Colonic mucosa (tissue), 4 donors: Measurements from ENCODE around the gene PKD2L2. TPM values are rescaled to one million over a fixed set of nuclear protein-coding genes. Genes with fewer than 3 reads are reported as not detected.
"Not testable (repeated sequence)": the region's sequence is repeated elsewhere in the genome, so short reads cannot be mapped to it uniquely, and the experiment has no call there.

ENCODE experiments used
- DNase-seq: peaks from one replicate; pipeline ENCODE4 v3.0.0-alpha.2; 2020
- H3K27ac ChIP-seq: fragments of 200-600 bp; one replicate; pipeline ENCODE4 v1.8.0; 2021
- H3K27me3 ChIP-seq: fragments of 200-600 bp; one replicate; pipeline ENCODE4 v1.8.0; 2021
- H3K36me3 ChIP-seq: fragments of 200-600 bp; one replicate; pipeline ENCODE4 v1.8.0; 2021
- H3K4me1 ChIP-seq: fragments of 200-600 bp; one replicate; pipeline ENCODE4 v1.8.0; 2021; ENCODE audit warnings: mild to moderate bottlenecking
- H3K4me3 ChIP-seq: fragments of 200-600 bp; one replicate; pipeline ENCODE4 v1.8.0; 2021
- H3K9ac ChIP-seq, 2 donors: one replicate each; pipeline ENCODE4 v1.7.0; 2013; ENCODE audit warnings: control low read depth in 2 of 2, low read depth in 2 of 2, low read length in 2 of 2
- H3K9me3 ChIP-seq: fragments of 200-600 bp; one replicate; pipeline ENCODE4 v1.8.0; 2021
- intact Hi-C: fragments of 100-400 bp; cut with DNase I; formaldehyde crosslinking; loops from one replicate; pipeline ENCODE4 v1.14.1; 2022
- total RNA-seq, 2 donors: library from RNA; stranded (reverse); fragmentation: NEBNext Ultra II Directional in 1 of 2; extraction: Animal tissue kit (Norgen Biotek cat#: 25700) in 1 of 2; gene quantifications; one replicate each; pipeline ENCODE4 v1.2.1, GENCODE V29; 2021
- TF ChIP-seq, protein P1 (sequence below): fragments of 200-600 bp; IDR thresholded peaks from one replicate; pipeline ENCODE4 v1.8.0; 2022; ENCODE audit warnings: antibody characterized with exemption, mild to moderate bottlenecking
- donor health status: healthy.
- donor health status: DM: no; HTN: no; CAD: no.
- donor health status: DM: no; HTN: no; CAD: no.

Gene PKD2L2
- total RNA-seq, 2 donors from 2014 or later = not detected

DNA sequence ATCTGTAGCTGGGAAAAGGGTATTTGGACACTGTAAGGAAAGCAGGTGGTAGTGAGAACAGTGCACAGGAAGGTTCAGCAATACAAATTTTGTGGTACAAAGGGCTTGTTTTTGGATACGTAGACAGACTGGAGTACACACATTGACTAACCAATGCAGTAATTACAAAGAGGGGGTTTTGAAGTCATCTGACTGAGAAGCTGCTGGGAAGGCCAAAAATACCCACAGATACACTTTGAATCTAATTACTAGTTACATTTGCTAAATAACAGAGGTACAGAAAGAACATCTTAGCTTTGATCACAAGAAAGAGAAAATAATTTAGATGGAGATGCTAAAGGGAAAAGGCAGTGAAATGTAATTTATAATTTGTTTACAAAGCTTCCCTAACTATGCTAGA, 45.9 kb downstream of the PKD2L2 start:
- intact Hi-C loops = no loop called here
- H3K4me1 ChIP-seq = no peaks in the 10 kb centered on the region
- no peaks in the 10 kb centered on the region for H3K9me3 ChIP-seq
- no peak overlapping the region for H3K27ac ChIP-seq
- DNase-seq = no peak
- no peaks in the 10 kb centered on the region for H3K27me3 ChIP-seq
- H3K36me3 ChIP-seq = peaks cover 8% of the 10 kb centered on the region
- TF ChIP-seq, protein P1, sequence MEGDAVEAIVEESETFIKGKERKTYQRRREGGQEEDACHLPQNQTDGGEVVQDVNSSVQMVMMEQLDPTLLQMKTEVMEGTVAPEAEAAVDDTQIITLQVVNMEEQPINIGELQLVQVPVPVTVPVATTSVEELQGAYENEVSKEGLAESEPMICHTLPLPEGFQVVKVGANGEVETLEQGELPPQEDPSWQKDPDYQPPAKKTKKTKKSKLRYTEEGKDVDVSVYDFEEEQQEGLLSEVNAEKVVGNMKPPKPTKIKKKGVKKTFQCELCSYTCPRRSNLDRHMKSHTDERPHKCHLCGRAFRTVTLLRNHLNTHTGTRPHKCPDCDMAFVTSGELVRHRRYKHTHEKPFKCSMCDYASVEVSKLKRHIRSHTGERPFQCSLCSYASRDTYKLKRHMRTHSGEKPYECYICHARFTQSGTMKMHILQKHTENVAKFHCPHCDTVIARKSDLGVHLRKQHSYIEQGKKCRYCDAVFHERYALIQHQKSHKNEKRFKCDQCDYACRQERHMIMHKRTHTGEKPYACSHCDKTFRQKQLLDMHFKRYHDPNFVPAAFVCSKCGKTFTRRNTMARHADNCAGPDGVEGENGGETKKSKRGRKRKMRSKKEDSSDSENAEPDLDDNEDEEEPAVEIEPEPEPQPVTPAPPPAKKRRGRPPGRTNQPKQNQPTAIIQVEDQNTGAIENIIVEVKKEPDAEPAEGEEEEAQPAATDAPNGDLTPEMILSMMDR = no peak
- no peak overlapping the region for H3K4me3 ChIP-seq
- H3K9ac ChIP-seq = no peak overlapping the region

DNA sequence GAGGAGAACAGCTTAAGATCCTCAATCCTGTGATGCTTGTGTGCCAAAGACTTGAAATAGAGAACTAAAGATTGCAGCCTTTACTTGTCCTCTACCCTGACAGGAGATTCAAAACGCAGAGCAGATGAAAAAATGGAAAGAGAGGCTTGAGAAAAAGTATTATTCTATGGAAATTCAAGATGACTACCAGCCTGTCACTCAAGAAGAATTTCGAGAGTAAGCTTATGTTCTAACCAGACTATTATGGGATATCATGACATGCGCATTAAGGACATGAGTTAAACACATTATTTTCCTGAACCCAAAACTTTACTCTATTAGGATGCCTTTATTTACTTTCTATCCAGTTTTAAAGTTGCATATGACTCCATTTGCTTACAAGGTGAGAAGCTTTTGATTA, 46.4 kb downstream of the PKD2L2 start:
- intact Hi-C loops = no loop called here
- no peak for DNase-seq
- TF ChIP-seq, protein P1 = no peak
- Histone ChIP-seq H3K4me1 (no peaks in the 10 kb centered on the region), H3K27me3 (no peaks in the 10 kb centered on the region), H3K36me3 (peaks cover 8% of the 10 kb centered on the region), H3K9ac (no peak overlapping the region), H3K4me3 (no peak overlapping the region), H3K9me3 (no peaks in the 10 kb centered on the region), H3K27ac (no peak overlapping the region)

DNA sequence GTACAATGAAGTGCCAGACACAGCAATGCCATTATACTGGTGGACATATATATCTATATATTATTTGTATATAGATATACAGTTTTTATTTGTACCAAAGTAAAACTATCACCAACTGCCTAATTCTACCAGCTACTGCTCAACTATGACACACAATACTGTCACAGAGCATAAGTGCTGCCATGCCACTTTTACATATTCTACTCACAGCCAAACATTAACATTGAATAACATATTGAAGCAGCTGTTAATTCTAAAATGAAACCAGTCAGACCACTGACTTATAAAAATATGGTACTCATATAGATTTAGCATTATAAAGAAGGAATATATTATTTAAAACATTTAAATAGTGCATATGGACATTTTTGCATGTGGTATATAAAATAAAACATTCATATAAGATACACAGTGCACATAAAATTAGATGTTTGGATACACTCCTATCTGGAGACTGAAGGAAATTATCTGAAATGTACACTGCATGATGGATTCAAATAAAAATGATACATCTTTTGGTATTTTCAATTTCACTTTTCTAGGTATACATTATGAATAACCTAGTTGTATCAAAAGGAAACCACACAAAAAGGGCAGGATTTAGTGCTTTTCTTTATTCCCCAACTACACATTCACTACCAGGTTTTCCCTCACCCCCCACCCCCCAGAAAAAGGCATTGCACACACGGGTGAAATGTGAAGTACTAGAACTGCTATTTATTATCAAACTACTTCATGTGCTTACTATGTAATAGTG, 48.9 kb downstream of the PKD2L2 start:
- Histone ChIP-seq H3K36me3 (peaks cover 19% of the 10 kb centered on the region), H3K27ac (no peak overlapping the region), H3K4me3 (no peak overlapping the region), H3K9ac (no peak overlapping the region), H3K27me3 (no peaks in the 10 kb centered on the region), H3K9me3 (no peaks in the 10 kb centered on the region), H3K4me1 (no peaks in the 10 kb centered on the region)
- DNase-seq = no peak
- intact Hi-C loops = no loop called here
- TF ChIP-seq, protein P1 = no peak

DNA sequence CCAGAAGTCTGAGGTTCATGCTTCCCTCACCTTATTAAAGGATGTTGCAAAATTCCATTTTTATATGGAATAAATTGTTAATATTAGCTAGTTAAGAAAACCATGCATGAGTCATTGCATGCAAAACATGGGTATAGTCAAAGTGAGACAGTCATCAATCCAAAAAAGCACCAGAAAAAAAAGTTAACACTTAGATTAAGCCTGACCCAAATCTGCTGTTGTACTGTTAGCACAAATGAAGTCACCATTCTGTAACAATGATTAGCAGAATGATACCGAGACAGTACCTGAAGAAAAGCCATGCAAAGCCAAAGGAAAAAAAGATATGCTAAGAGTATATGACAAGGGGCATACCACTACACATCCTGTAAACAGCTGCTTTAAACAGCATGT, 49.5 kb downstream of the PKD2L2 start:
- no peak for DNase-seq
- intact Hi-C loops = no loop called here
- H3K27ac ChIP-seq = no peak overlapping the region
- TF ChIP-seq, protein P1 = no peak
- H3K4me1 ChIP-seq = no peaks in the 10 kb centered on the region
- H3K27me3 ChIP-seq = no peaks in the 10 kb centered on the region
- H3K4me3 ChIP-seq = no peak overlapping the region
- H3K36me3 ChIP-seq = peaks cover 19% of the 10 kb centered on the region
- H3K9ac ChIP-seq = no peak overlapping the region
- no peaks in the 10 kb centered on the region for H3K9me3 ChIP-seq

DNA sequence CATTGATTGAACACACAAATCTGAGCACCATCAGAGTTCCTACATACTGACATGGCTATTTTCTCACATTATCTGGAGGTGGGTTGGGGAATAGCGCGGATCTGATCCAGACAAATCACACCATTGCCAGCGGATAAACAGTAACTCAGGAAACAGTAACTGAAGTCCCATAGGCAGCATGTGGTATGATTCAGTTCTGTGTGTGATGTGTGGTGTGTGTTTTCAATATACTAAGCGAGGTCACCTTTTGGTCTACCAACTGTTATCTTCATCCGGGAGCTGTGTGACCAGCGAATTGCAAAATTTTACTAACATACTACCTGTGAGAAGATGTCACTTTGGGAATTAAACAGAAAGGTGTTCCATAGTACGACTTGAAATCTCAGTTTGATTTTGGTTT, 50.1 kb downstream of the PKD2L2 start:
- H3K4me1 ChIP-seq = no peaks in the 10 kb centered on the region

DNA sequence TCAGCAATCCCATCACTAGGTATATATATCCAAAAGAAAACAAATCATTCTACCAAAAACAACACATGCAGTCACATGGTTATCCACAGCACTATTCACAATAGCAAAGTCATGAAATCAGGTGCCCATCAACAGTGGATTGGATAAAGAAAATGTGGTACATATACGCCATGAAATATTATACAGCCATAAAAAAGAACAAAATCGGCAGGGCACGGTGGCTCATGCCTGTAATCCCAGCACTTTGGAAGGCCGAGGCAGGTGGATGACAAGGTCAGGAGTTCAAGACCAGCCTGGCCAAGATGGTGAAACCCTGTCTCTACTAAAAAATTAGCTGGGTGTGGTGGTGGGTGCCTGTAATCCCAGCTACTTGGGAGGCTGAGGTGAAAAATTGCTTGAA, 55.0 kb downstream of the PKD2L2 start:
- H3K27ac ChIP-seq, H3K9ac ChIP-seq, H3K9me3 ChIP-seq, H3K4me3 ChIP-seq, H3K27me3 ChIP-seq, intact Hi-C loops, H3K4me1 ChIP-seq, DNase-seq: not testable (repeated sequence)
- H3K36me3 ChIP-seq = peaks cover 26% of the 10 kb centered on the region

More for the DNA sequence above, 50.1 kb downstream of the PKD2L2 start:
- no peaks in the 10 kb centered on the region for H3K9me3 ChIP-seq
- H3K36me3 ChIP-seq = peaks cover 19% of the 10 kb centered on the region
- TF ChIP-seq, protein P1 = no peak
- H3K4me3 ChIP-seq = no peak overlapping the region
- no peak overlapping the region for H3K27ac ChIP-seq
- intact Hi-C loops = no loop called here
- no peak for DNase-seq
- no peak overlapping the region for H3K9ac ChIP-seq
- H3K27me3 ChIP-seq = no peaks in the 10 kb centered on the region
